Measurements from ENCODE around the gene GPANK1.

DNA sequence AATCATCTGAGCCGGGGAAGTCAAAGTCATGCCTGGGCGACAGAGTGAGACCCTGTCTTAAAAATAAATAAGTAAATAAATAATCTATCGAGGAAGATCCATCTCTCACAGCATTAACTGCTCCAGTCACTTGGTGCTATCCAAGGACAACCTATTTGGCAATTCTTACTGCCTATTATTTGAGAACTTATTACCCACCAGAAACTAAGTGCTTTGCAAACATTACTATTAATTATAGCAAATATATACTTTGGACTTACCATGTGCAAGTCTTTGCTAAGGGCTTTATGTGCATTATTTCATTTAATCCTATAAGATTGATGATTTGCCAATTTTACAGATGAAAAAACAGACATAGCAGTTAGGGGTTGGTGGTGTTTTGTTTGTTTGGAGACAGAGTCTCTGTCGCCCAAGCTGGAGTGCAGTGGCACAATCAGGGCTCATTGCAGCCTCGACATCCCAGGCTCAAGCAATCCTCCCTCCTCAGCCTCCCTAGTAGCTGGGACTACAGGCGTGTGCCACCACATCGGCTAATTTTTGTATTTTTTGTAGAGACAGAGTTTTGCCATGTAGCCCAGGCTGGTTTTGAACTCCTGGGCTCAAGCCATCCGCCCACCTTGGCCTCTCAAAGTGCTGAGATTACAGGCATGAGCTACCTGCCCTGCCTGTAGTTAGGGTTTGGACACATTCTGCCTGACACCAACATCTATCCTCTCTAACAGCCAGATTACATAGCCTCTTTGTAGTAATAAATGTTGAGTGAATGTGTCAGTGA lies 10.0 kb downstream of the GPANK1 start:
- TF ChIP-seq, protein P1, sequence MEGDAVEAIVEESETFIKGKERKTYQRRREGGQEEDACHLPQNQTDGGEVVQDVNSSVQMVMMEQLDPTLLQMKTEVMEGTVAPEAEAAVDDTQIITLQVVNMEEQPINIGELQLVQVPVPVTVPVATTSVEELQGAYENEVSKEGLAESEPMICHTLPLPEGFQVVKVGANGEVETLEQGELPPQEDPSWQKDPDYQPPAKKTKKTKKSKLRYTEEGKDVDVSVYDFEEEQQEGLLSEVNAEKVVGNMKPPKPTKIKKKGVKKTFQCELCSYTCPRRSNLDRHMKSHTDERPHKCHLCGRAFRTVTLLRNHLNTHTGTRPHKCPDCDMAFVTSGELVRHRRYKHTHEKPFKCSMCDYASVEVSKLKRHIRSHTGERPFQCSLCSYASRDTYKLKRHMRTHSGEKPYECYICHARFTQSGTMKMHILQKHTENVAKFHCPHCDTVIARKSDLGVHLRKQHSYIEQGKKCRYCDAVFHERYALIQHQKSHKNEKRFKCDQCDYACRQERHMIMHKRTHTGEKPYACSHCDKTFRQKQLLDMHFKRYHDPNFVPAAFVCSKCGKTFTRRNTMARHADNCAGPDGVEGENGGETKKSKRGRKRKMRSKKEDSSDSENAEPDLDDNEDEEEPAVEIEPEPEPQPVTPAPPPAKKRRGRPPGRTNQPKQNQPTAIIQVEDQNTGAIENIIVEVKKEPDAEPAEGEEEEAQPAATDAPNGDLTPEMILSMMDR (IDR thresholded peaks at IDR 0.05) = no peak
- TF ChIP-seq POLR2A (IDR thresholded peaks at IDR 0.05) = no peak

All from adrenal gland (tissue), 5 donors.